HepG2 (cell line): ENCODE results near the gene CCDC201. TPM values are rescaled to one million over a fixed set of nuclear protein-coding genes. Genes with fewer than 3 reads are reported as not detected.

Experiments used
- DR1 ChIP-seq: sonication (generic); formaldehyde crosslinking; IDR thresholded peaks from 2 replicates; pipeline ENCODE4 v1.8.0; 2021; ENCODE audit warnings: mild to moderate bottlenecking, missing genetic modification reagents, inconsistent platforms
- HMGXB4 ChIP-seq, 2 experiments: sonication (generic) in 1 of 2; formaldehyde crosslinking in 1 of 2; IDR thresholded peaks; 2 replicates each; pipeline versions ENCODE4 v1.4.0 to v1.6.1; 2018 to 2020; ENCODE audit warnings: missing genetic modification reagents in 2 of 2, borderline replicate concordance in 1 of 2, low read depth in 1 of 2, mild to moderate bottlenecking in 1 of 2, missing biosample characterization in 1 of 2
- MIXL1 ChIP-seq: IDR thresholded peaks from 2 replicates; pipeline ENCODE4 v1.6.1; 2016
- MTF1 ChIP-seq: sonication (generic); formaldehyde crosslinking; IDR thresholded peaks from 2 replicates; pipeline ENCODE4 v1.5.0; 2020; ENCODE audit warnings: missing genetic modification reagents
- NFE2L2 ChIP-seq: fragments of 150-350 bp; IDR thresholded peaks from 2 replicates; pipeline ENCODE4 v1.6.1; 2014; ENCODE audit warnings: low read length
- PAWR ChIP-seq: sonication (generic); formaldehyde crosslinking; IDR thresholded peaks from 2 replicates; pipeline ENCODE4 v1.4.0; 2020; ENCODE audit warnings: missing genetic modification reagents, mild to moderate bottlenecking, borderline replicate concordance
- POLR2AphosphoS5 ChIP-seq: IDR thresholded peaks from 2 replicates; pipeline ENCODE4 v1.6.1; 2012; ENCODE audit warnings: low read depth, low read length
- PRMT3 ChIP-seq: sonication (generic); formaldehyde crosslinking; IDR thresholded peaks from 2 replicates; pipeline ENCODE4 v1.8.1; 2022; ENCODE audit warnings: low read depth, mild to moderate bottlenecking, moderate library complexity, missing genetic modification reagents, borderline replicate concordance
- SKIL ChIP-seq: sonication (generic); formaldehyde crosslinking; IDR thresholded peaks from 2 replicates; pipeline ENCODE4 v1.8.0; 2022; ENCODE audit warnings: missing genetic modification reagents, mild to moderate bottlenecking, moderate library complexity, borderline replicate concordance
- SOX5 ChIP-seq: IDR thresholded peaks from 2 replicates; pipeline ENCODE4 v1.6.1; 2016; ENCODE audit warnings: borderline replicate concordance
- ZNF317 ChIP-seq: sonication (generic); formaldehyde crosslinking; IDR thresholded peaks from 2 replicates; pipeline ENCODE4 v1.5.0; 2020; ENCODE audit warnings: mild to moderate bottlenecking, missing genetic modification reagents
- ZNF354B ChIP-seq: sonication (generic); formaldehyde crosslinking; IDR thresholded peaks from 2 replicates; pipeline ENCODE4 v1.8.0; 2022; ENCODE audit warnings: mild to moderate bottlenecking, missing genetic modification reagents
- ZNF605 ChIP-seq: sonication (generic); formaldehyde crosslinking; IDR thresholded peaks from 2 replicates; pipeline ENCODE4 v1.8.0; 2022; ENCODE audit warnings: mild to moderate bottlenecking, missing genetic modification reagents
- ZNF639 ChIP-seq: conservative IDR thresholded peaks from 2 replicates; pipeline ENCODE4 v1.6.1; 2018; ENCODE audit warnings: missing genetic modification reagents
- ZNF646 ChIP-seq: sonication (generic); formaldehyde crosslinking; IDR thresholded peaks from 2 replicates; pipeline ENCODE4 v1.9.0; 2021; ENCODE audit warnings: mild to moderate bottlenecking, missing genetic modification reagents
- polyA plus RNA-seq, 8 experiments: library from polyadenylated mRNA; depleted of rRNA in 3 of 8; stranded (reverse) in 7 of 8; unstranded in 1 of 8; fragments of >200 nt; fragmentation: Illumina TruSeq in 4 of 8; extraction: Trizol in 4 of 8; gene quantifications; 2 replicates each; pipeline versions ENCODE4 v1.2.1 to v1.2.3, GENCODE V29; 2011 to 2016; ENCODE audit warnings: low read depth in 4 of 8, missing spikeins in 1 of 8, mixed read lengths in 1 of 8; ENCODE audit not compliant: insufficient read depth in 1 of 8
- total RNA-seq, 5 experiments: library from RNA; depleted of rRNA; stranded (reverse); fragments of >200 nt; fragmentation: Illumina TruSeq; extraction: Trizol; gene quantifications; 2 replicates each; pipeline ENCODE4 v1.2.3, GENCODE V29; 2016; ENCODE audit warnings: low read depth in 1 of 5

CCDC201 gene
- total and polyA plus RNA-seq, 2 of the 13 experiments (the other 11 are each of a cell fraction or from before 2014, with no cell fraction given): 0.92 TPM; not detected in 1

GRCh38 chr7:45888185-45888992, 15.5 kb upstream of the CCDC201 start, which contains the start of gene IGFBP1 (continued):
- TF ChIP-seq PAWR (CRISPR knock-in tag) (0 out of 2 replicates have a peak, but pooled peaks have one; percentile 39), ZNF605 (CRISPR knock-in tag) (peak; percentile 90), SOX5 (CRISPR knock-in tag) (peak; percentile 77; the same call in 1 of the 2 replicates), DR1 (no peak; the same call in 1 of the 2 replicates), PRMT3 (CRISPR knock-in tag) (peak; percentile 99), MIXL1 (CRISPR knock-in tag) (peak; percentile 80), ZNF317 (CRISPR knock-in tag) (peak; percentile 78; the same call in 1 of the 2 replicates), MTF1 (CRISPR knock-in tag) (no peak), HMGXB4 (CRISPR knock-in tag; IDR thresholded peaks at IDR 0.05; ENCODE audit: borderline replicate concordance in 1 of 2, low read depth in 1 of 2) (peak; percentile 71 to 78; a peak in 3 of 4 replicates), POLR2AphosphoS5 (peak; percentile 99), ZNF354B (no peak), ZNF639 (CRISPR knock-in tag) (peak; percentile 81), ZNF646 (CRISPR knock-in tag) (peak; percentile 62), NFE2L2 (no peak), SKIL (CRISPR knock-in tag) (peak; percentile 83)
